Progenitor cell of endocrine pancreas (in vitro differentiated cells): ENCODE measurements around the gene GBP3. TPM values are rescaled to one million over a fixed set of nuclear protein-coding genes. Genes with fewer than 3 reads are reported as not detected.

Experiments
- DNase-seq: peaks from one replicate; pipeline ENCODE4 v3.0.0; 2021; ENCODE audit warnings: low spot score; ENCODE audit not compliant: unreplicated experiment
- H3K27ac Mint-ChIP-seq: 2 replicates; pipeline ENCODE4 v1.8.0; 2021; ENCODE audit warnings: mild to moderate bottlenecking, moderate library complexity, mixed read lengths
- H3K27me3 Mint-ChIP-seq: 2 replicates; pipeline ENCODE4 v1.8.0; 2021; ENCODE audit warnings: mixed read lengths
- H3K36me3 Mint-ChIP-seq: 2 replicates; pipeline ENCODE4 v1.8.0; 2022; ENCODE audit warnings: mixed read lengths; ENCODE audit not compliant: insufficient read depth
- H3K4me1 Mint-ChIP-seq: 2 replicates; pipeline ENCODE4 v1.8.0; 2021; ENCODE audit warnings: low read depth, mixed read lengths
- H3K4me3 Mint-ChIP-seq: 2 replicates; pipeline ENCODE4 v1.8.0; 2021; ENCODE audit warnings: low read depth, mild to moderate bottlenecking, moderate library complexity, mixed read lengths
- H3K9me3 Mint-ChIP-seq: 2 replicates; pipeline ENCODE4 v1.8.0; 2021; ENCODE audit warnings: low read depth, mixed read lengths
- long read RNA-seq: library from polyadenylated mRNA; unstranded; transcript quantifications from one replicate; pipeline ENCODE4 v2.0.0, GENCODE V29; 2020
- total RNA-seq: library from RNA; stranded (reverse); gene quantifications from 2 replicates; pipeline ENCODE4 v1.2.1, GENCODE V29; 2021
- TF ChIP-seq, protein P1 (sequence below): fragments of 200-600 bp; sonication (generic); IDR thresholded peaks from one replicate; pipeline ENCODE4 v1.5.0; 2021; ENCODE audit warnings: antibody characterized with exemption, mild to moderate bottlenecking; ENCODE audit not compliant: unreplicated experiment

The GBP3 gene
- not detected in 2 replicates for total RNA-seq
- long read RNA-seq = 0 reads

DNA sequence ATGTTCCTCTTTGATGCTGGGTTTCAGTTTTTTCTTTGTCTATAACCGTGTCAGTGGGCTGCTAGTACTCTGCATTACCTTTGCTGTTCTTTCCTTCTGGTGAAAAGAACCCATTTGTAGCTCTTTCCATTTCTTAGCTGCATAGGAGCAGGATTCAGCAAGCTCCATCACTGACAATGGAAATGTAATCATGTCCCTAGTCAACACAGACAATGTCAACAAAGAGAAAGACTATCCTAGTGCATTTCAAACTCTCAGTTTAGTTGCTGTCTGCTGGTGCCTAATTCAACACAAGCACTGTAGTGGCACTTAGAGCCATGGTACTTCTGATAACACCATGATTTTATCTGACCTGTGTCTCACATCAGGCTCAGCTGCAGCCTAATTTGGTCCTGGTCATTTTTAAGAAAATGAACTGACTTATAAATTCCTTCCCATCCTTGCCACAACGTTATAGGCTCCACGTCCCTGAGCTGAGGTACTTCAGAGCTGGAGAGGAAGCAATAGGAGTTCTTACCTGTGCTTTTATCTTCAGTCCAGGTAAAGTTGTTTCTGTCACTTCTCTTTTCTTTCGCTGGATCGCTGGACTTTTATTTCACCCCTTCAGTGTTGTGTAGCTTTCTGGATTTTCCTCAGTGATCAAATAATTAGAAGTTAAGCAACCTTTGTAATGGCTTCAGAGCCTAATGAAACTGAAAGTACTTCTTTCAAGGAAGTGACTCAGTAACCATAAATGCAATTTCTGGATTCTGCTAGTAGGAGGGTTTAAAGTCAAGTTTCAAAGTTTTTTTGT is at the start of gene GBP3:
Gene GBP3 (minus strand): TSS at position 700 of the 793 bp plus-strand sequence. CDS start 2,145 bp downstream, outside the sequence.
- TF ChIP-seq, protein P1, sequence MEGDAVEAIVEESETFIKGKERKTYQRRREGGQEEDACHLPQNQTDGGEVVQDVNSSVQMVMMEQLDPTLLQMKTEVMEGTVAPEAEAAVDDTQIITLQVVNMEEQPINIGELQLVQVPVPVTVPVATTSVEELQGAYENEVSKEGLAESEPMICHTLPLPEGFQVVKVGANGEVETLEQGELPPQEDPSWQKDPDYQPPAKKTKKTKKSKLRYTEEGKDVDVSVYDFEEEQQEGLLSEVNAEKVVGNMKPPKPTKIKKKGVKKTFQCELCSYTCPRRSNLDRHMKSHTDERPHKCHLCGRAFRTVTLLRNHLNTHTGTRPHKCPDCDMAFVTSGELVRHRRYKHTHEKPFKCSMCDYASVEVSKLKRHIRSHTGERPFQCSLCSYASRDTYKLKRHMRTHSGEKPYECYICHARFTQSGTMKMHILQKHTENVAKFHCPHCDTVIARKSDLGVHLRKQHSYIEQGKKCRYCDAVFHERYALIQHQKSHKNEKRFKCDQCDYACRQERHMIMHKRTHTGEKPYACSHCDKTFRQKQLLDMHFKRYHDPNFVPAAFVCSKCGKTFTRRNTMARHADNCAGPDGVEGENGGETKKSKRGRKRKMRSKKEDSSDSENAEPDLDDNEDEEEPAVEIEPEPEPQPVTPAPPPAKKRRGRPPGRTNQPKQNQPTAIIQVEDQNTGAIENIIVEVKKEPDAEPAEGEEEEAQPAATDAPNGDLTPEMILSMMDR = no peak
- DNase-seq = no peak
- peaks cover 13% of the 10 kb centered on the region for H3K4me1 Mint-ChIP-seq
- no peak within 1 kb of the TSS for H3K4me3 Mint-ChIP-seq
- H3K27ac Mint-ChIP-seq = peak within 1 kb of the TSS; percentile 57
- H3K9me3 Mint-ChIP-seq = peaks cover 10% of the 10 kb centered on the region
- H3K36me3 Mint-ChIP-seq = no peaks in the 10 kb centered on the region
- no peaks in the 10 kb centered on the region for H3K27me3 Mint-ChIP-seq

GRCh38 chr1:89070509-89070908 is 47.8 kb upstream of the GBP3 start:
- no peaks in the 10 kb centered on the region for H3K4me1 Mint-ChIP-seq
- no peak overlapping the region for H3K27ac Mint-ChIP-seq
- DNase-seq = no peak
- no peaks in the 10 kb centered on the region for H3K27me3 Mint-ChIP-seq
- no peak overlapping the region for H3K4me3 Mint-ChIP-seq
- H3K36me3 Mint-ChIP-seq = peaks cover 2% of the 10 kb centered on the region
- TF ChIP-seq, protein P1 = no peak
- H3K9me3 Mint-ChIP-seq = peaks cover 7% of the 10 kb centered on the region

DNA sequence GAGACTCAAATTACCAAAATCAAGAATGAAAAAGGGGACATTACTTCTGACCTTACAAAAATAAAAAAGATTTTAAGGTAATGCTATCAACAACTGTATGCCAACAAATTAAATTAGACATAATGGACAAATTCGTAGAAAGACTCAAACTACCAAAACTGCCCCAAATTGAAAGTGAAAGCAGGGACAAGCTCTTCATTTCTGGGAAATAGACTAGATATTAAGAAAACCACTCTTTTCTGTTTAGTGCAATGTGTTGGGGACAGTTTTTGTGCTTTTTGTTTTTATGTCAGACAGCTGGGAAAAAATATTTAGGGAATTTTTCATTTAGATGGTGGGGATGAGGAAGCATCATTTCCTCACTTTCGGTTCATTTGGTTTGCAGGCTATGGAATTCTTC is 47.3 kb upstream of the GBP3 start:
- no peak for DNase-seq
- Mint-ChIP-seq H3K4me1 (no peaks in the 10 kb centered on the region), H3K36me3 (peaks cover 2% of the 10 kb centered on the region), H3K9me3 (peaks cover 7% of the 10 kb centered on the region), H3K27me3 (no peaks in the 10 kb centered on the region), H3K4me3 (no peak overlapping the region), H3K27ac (no peak overlapping the region)
- TF ChIP-seq, protein P1 = no peak

- H3K4me3 Mint-ChIP-seq = no peak overlapping the region
- no peaks in the 10 kb centered on the region for H3K4me1 Mint-ChIP-seq
- no peak for DNase-seq
- no peaks in the 10 kb centered on the region for H3K27me3 Mint-ChIP-seq
- no peak overlapping the region for H3K27ac Mint-ChIP-seq
- TF ChIP-seq, protein P1 = no peak
- no peaks in the 10 kb centered on the region for H3K36me3 Mint-ChIP-seq
- H3K9me3 Mint-ChIP-seq = no peaks in the 10 kb centered on the region
Measured at GRCh38 chr1:89068291-89068690, 45.6 kb upstream of the GBP3 start.

DNA sequence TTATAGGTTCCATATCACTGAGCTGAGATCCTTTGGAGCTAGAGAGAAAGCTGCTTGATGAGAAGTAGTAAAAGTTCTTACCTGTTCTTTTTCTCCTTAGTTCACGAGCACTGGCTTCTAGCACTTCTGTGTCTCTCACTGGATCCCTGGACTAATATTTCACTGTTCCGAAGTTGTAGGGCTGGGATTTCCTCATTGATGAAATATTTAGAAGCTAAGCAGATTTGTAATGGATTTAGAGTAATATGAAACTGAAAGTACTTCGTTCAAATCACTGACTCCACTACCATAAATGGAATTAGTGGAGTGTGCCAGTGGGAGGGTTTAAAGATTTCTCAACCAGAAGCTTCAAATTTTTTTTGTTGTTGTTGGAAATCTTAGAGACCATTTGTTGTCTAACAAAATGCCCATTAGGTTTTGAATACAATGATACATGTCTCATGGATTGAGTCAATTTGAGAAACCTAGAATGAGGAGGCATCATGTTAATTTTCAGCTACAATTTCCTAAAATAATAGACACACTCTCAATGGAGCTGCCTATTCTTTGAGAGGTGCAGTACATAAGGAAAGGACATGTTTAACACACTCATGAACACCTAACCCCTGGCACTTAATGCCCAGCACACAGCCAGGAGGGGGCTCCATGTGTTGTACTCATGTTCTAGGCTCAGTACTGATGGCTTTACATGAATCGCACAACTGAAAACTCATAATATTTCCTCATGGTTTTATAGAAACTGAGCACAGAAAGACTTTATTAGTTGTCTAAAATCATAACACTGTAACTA is 42.6 kb upstream of the GBP3 start, which contains the start of gene GBP1:
Gene GBP1 (minus strand): TSS at position 130 of the 790 bp plus-strand sequence. CDS start 1,974 bp downstream, outside the sequence.
- TF ChIP-seq, protein P1 = no peak
- no peak for DNase-seq
- no peaks in the 10 kb centered on the region for H3K9me3 Mint-ChIP-seq
- no peaks in the 10 kb centered on the region for H3K4me1 Mint-ChIP-seq
- no peaks in the 10 kb centered on the region for H3K27me3 Mint-ChIP-seq
- H3K36me3 Mint-ChIP-seq = no peaks in the 10 kb centered on the region
- no peak within 1 kb of the TSS for H3K4me3 Mint-ChIP-seq
- H3K27ac Mint-ChIP-seq = no peak within 1 kb of the TSS
